ENCODE data around the gene TTLL5. TPM values are rescaled to one million over a fixed set of nuclear protein-coding genes. Genes with fewer than 3 reads are reported as not detected.
A peak's percentile ranks its signal among the peaks of the same experiment; 100 is the strongest.

TTLL5 gene
- total and polyA plus RNA-seq, 2 of the 13 experiments (the other 11 are each of a cell fraction or from before 2014, with no cell fraction given) = 11.8 to 18.8 TPM

GRCh38 chr14:75835156-75835725, 174.2 kb downstream of the TTLL5 start:
- DNase-seq (ENCODE audit: low spot score) (peak; percentile 41), ATAC-seq (peak; percentile 41), FAIRE-seq (no peak)
- no peaks in the 10 kb centered on the region for H3K79me2 ChIP-seq (ENCODE audit: insufficient read depth, low read length)
- no peaks in the 10 kb centered on the region for H3K9me3 ChIP-seq (ENCODE audit: low read length)
- in situ Hi-C loops (cut with HindIII; ENCODE audit: extremely low pct_ligation_motif_present, low pct_unique_long_range_greater_than_20kb) (no loop called here), intact Hi-C loops (cut with micrococcal nuclease; ENCODE audit: unreplicated experiment) (no loop called here)
- H3K4me3 ChIP-seq (replicated peaks in 1 of 3; ENCODE audit: insufficient read depth in 1 of 3, low read depth in 2 of 3, low read length in 3 of 3) = no peak overlapping the region
- no peaks in the 10 kb centered on the region for H3K27me3 ChIP-seq (ENCODE audit: control insufficient read depth in 1 of 2, insufficient read depth in 2 of 2, low read length in 2 of 2)
- no peak overlapping the region for H3K27ac ChIP-seq (ENCODE audit: extremely low read length, insufficient read depth, low read length)
- TF ChIP-seq YEATS2 (CRISPR knock-in tag; IDR thresholded peaks at IDR 0.05; ENCODE audit: borderline replicate concordance) (no peak), ZNF646 (CRISPR knock-in tag; IDR thresholded peaks at IDR 0.05) (no peak), SUZ12 (IDR thresholded peaks at IDR 0.05; ENCODE audit: low read depth, low read length) (no peak), FOXP1 (IDR thresholded peaks at IDR 0.05) (no peak), FOXP1 (CRISPR knock-in tag; IDR thresholded peaks at IDR 0.05) (peak; percentile 32; the same call in 1 of the 2 replicates), IRF1 (CRISPR knock-in tag; IDR thresholded peaks at IDR 0.05; ENCODE audit: low read depth) (no peak), SMYD3 (CRISPR knock-in tag; IDR thresholded peaks at IDR 0.05) (no peak), HNF4A (CRISPR knock-in tag; IDR thresholded peaks at IDR 0.05) (peak; percentile 11; the same call in 1 of the 2 replicates), SOX13 (IDR thresholded peaks at IDR 0.05) (no peak), SOX13 (CRISPR knock-in tag; conservative IDR thresholded peaks at IDR 0.05 in 1 of 2, IDR thresholded peaks at IDR 0.05 in 1 of 2) (no peak), TBX3 (IDR thresholded peaks at IDR 0.05; ENCODE audit: borderline replicate concordance) (0 out of 2 replicates have a peak, but pooled peaks have one; percentile 7), ZFAT (CRISPR knock-in tag; conservative IDR thresholded peaks at IDR 0.05) (no peak), ZNF34 (CRISPR knock-in tag; IDR thresholded peaks at IDR 0.05; ENCODE audit: borderline replicate concordance) (no peak)
- TF ChIP-seq, protein P1, sequence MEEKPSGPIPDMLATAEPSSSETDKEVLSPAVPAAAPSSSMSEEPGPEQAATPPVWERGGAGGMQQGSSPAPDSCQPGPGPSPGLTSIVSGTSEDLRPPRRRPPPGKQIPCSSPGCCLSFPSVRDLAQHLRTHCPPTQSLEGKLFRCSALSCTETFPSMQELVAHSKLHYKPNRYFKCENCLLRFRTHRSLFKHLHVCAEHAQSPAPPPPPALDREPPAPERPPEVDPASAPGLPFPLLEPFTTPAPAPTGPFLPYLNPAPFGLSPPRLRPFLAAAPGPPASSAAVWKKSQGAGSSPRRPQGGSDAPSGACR (CRISPR knock-in tag; IDR thresholded peaks at IDR 0.05) = no peak
- TF ChIP-seq, protein P2, sequence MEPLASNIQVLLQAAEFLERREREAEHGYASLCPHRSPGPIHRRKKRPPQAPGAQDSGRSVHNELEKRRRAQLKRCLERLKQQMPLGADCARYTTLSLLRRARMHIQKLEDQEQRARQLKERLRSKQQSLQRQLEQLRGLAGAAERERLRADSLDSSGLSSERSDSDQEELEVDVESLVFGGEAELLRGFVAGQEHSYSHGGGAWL (CRISPR knock-in tag; IDR thresholded peaks at IDR 0.05) = no peak
- H4K20me1 ChIP-seq (ENCODE audit: insufficient read depth, low read length) = no peaks in the 10 kb centered on the region
- ChIA-PET CTCF (ENCODE audit: low intra/inter-chr PET ratio, low total read pairs) (no interaction called here), POLR2A (no interaction called here)
- H3K4me2 ChIP-seq (ENCODE audit: low read depth, low read length) = 0 out of 2 replicates have a peak overlapping the region, but pooled peaks have one; percentile 4
- peaks cover 28% of the 10 kb centered on the region for H3K4me1 ChIP-seq (ENCODE audit: insufficient read depth, low read length)
- no peak overlapping the region for H2AFZ ChIP-seq (ENCODE audit: low read length)
- H3K9ac ChIP-seq (ENCODE audit: insufficient read depth, low read depth, low read length) = no peak overlapping the region
- no TSS peak for BruUV-seq (replicated peaks)
- no peaks in the 10 kb centered on the region for H3K36me3 ChIP-seq (replicated peaks in 1 of 2; ENCODE audit: control insufficient read depth in 1 of 2, insufficient read depth in 2 of 2, low read length in 2 of 2)
